HG03571 (cell line): ENCODE data around the gene KCNK15.

Experiments used
- ATAC-seq: cut with Tn5 transposase; IDR thresholded peaks from one replicate; pipeline ENCODE4 v1.9.1; 2021; ENCODE audit not compliant: unreplicated experiment

The KCNK15 gene

GRCh38 chr20:44784688-44785087 lies 39.0 kb downstream of the KCNK15 start:
- ATAC-seq = no peak

DNA sequence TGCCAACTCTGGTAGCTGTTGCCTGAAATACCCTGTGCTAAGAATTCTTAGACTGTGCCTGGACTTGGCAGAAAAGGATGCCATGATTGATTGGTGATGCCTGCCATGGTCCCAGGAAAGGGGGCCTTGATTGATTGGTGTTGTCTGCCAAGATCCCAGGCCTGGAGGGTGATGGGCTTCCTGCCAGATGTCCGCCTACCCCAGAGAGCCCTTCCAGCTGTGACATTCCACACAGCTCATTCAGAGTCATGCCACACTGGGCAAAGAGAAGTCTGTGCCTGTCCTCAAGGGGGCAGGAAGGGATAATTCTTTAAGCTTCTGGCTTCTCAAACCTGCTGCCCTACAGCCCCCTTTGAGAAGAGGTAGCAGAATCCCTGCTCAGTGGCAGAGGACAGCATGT lies 40.1 kb downstream of the KCNK15 start:
- ATAC-seq = no peak

- ATAC-seq = no peak
Observed at GRCh38 chr20:44787299-44787698, 41.6 kb downstream of the KCNK15 start.

- ATAC-seq = no peak
Observed at GRCh38 chr20:44788706-44789456, 43.2 kb downstream of the KCNK15 start.

GRCh38 chr20:44790638-44791393 lies 45.2 kb downstream of the KCNK15 start:
- no peak for ATAC-seq

GRCh38 chr20:44792796-44793195 lies 47.1 kb downstream of the KCNK15 start:
- no peak for ATAC-seq

- no peak for ATAC-seq
Observed at GRCh38 chr20:44795836-44796235, 50.2 kb downstream of the KCNK15 start.

GRCh38 chr20:44796311-44796710 lies 50.6 kb downstream of the KCNK15 start:
- no peak for ATAC-seq

GRCh38 chr20:44796758-44797457 lies 51.2 kb downstream of the KCNK15 start:
- ATAC-seq = no peak

DNA sequence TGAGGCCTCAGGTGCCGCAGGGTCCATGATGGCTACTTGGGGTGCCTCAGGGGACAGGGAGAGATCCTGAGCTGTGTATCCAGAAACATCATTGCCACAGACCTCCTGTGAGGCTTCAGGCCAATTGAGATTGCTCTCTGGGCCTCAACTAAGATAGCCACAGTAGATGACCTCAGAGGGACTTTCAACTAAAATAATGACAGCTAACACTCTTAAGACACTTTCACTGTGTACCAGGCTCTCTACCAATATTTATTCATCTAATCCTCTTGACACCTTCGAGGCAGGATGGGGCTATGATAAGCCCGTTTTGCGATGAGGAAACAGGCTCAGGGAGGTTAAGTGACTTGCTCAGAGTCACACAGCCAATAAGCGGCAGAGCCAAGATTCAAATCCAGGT lies 54.0 kb downstream of the KCNK15 start:
- no peak for ATAC-seq

- no peak for ATAC-seq
Observed at GRCh38 chr20:44800391-44801046, 54.9 kb downstream of the KCNK15 start.
